ENCODE results near the gene LNPK.
"Not testable (repeated sequence)": the region's sequence is repeated elsewhere in the genome, so short reads cannot be mapped to it uniquely, and the experiment has no call there.

Gene LNPK

DNA sequence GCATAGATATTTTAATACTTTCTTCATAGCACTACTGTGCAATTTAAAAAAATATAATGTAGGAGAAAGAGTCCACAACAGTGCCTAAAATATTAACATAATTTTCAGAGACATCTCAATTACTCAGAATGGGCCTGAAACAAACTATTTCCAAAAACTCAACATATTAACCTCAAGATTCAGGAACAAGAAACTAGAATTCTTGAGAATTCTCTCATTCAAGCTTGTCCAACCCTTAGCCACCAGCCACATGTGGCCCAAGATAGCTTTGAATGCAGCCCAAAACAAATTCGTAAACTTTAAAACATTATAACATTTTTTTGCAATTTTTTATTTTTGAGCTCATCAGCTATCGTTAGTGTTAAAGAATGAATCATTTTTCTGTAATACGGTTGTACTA lies 35.2 kb downstream of the LNPK start:
- DNase-seq (ENCODE audit: low read depth): no peak

DNA sequence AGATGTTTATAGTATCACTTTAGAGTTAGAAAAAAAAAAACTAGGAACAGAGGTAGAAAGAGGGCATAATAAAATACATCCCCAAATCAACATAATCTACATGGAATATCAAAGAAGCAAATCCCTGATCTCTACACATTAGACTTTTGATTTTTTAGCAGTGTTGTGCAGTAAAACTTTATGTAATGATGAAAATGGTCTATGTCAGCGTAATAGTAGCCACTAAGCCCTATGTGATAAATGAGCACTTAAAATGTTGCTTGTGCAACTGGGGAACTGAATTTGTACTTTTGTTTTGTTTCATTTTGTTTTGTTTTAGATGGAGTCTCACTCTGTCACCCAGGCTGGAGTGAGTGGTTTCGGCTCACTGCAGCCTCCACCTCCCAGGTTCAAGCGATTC lies 36.3 kb downstream of the LNPK start:
- DNase-seq (ENCODE audit: low read depth): no peak

DNA sequence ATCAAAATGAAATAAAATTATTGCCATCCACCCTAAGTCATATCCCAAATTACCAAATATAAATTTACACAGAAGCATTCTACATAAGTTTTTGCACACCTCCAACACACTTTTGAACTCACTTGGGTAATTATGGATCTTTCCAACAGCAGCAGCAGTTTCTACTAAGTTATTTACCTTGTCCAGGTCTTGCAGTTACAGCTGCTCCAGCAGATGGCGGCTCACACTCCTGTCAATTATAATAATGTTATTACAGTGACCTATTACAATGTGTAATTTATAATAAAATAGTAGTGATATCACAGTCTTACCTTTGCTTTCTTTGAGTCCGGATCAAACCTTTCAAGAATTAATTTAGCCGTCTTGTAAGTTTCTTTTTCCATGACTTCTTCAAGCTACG lies 37.9 kb downstream of the LNPK start:
- no peak for DNase-seq (ENCODE audit: low read depth)

DNA sequence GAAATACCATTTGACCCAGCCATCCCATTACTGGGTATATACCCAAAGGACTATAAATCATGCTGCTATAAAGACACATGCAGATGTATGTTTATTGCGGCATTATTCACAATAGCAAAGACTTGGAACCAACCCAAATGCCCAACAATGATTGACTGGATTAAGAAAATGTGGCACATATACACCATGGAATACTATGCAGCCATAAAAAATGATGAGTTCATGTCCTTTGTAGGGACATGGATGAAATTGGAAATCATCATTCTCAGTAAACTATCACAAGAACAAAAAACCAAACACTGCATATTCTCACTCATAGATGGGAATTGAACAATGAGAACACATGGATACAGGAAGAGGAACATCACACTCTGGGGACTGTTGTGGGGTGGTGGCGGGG lies 38.9 kb downstream of the LNPK start:
- DNase-seq (ENCODE audit: low read depth): not testable (repeated sequence)

DNA sequence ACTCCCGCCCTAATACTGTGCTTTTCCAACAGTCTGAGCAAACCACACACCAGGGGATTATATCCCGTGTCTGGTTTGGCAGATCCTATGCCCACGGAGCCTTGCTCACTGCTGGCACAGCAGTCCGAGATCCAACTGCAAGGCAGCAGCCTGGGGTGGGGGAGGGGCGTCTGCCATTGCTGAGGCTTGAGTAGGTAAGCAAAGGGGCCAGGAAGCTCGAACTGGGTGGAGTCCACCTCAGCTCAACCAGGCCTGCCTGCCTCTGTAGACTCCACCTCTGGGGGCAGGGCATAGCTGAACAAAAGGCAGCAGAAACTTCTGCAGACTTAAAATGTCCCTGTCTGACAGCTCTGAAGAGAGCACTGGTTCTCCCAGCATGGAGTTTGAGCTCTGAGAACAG lies 44.2 kb downstream of the LNPK start:
- DNase-seq (ENCODE audit: low read depth): no peak

DNA sequence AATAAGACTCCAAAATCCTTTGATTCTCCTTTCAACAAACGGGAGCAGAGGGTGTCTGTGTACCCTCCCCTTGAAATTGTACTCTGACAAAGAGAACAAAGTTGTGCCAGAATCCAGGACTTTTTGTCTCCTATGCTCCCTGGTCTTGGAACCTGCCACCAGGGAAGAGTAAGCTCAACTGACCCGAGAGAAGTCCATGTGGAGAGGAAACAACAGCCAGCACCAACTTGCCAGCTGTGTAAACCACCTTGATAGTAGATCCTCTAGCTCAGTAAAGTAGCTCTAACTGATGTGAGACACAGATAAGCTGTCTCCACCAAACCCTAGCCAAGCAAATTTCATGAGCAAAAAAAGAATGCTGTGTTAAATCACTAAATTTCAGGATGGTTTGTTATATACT lies 46.9 kb downstream of the LNPK start:
- no peak for DNase-seq (ENCODE audit: low read depth)

DNA sequence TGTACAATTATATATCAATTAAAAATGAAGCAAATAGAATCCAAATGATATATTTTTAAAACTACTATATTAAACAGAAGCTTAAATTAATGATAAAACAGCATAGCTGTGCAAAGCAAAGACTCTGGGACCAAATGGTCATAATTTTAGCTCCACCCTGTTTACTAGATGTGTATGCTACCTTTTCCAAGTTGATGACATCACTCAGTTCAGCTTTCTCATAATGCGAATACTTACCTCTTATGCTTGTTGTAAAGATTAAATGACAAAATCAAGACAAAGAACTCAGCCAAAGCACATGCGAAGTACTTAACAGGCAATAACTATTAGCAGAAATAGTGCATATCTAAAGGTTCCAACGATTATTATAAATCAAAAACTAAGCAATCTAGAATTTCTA lies 51.6 kb downstream of the LNPK start:
- no peak for DNase-seq (ENCODE audit: low read depth)

DNA sequence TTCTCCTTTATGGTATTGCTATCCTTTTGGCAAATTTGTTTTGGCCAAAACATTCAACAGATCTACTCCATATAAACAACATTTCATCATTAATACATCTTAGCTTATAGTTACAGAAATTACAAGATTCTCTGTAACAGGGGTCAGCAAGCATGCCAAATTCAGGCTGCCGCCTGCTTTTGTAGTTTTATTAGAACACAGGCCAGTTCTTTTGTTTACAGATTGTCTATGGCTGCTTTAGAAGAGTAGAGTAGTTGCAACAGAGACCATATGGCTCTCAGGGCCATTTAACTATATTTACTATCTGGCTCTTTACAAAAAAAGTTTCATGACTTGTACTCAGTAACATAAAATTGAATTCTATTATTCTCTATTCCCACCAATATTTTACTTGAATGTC lies 53.9 kb downstream of the LNPK start:
- DNase-seq (ENCODE audit: low read depth): no peak

DNA sequence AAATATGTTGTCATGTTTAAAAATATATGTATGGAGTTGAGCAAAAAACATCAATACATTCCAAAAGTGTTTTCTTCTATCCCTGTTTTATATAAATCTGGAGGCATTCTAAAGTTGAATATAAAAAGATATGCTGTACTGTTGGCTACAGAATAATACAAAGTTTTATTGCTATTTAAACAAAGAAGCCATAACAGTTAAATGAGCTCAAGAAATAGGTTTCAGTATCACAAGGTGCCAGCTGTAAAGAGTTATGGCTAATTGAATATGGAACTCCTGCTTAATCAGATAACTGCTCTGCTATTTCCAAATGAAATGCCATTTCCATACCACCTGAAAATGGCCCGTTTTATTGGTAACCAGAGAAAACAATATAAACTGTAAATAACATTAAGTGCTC lies 55.0 kb downstream of the LNPK start:
- DNase-seq (ENCODE audit: low read depth): no peak

DNA sequence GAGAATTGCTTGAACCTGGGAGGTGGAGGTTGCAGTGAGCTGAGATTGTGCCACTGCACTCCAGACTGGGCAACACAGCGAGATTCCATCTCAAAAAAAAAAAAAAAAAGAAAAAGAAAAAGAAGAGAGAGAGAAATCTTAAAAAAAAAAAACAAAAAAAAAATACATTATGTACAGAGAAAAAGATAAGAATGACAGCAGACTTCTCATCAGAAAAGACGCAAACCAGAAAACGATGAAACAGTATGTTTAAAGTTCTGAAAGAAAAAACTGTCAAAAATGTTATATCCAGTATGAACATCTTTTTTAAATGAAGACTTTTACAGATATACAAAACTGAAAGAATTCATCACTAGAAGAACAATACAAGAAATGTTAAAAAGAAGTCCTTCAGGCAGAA lies 60.4 kb downstream of the LNPK start:
- DNase-seq (ENCODE audit: low read depth): no peak

DNA sequence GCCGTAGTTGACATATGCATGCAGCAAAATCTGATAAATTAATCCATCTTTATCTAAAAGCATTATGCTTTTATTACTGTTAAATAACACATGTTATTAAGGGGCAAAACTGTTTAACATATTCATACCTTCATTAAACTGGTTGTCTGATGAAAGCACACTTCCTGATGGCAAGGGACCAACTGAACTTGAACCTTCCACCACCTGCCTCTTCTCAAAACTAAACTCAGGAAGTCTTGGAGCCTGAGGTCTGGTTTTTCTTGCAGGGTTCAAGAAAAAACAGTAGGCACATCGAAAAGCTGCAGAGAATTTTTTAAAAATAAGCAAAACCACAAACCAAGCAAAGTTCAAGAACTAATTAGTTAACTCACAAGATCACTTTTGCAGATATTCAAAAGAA lies 64.9 kb downstream of the LNPK start:
- DNase-seq (ENCODE audit: low read depth): no peak

DNA sequence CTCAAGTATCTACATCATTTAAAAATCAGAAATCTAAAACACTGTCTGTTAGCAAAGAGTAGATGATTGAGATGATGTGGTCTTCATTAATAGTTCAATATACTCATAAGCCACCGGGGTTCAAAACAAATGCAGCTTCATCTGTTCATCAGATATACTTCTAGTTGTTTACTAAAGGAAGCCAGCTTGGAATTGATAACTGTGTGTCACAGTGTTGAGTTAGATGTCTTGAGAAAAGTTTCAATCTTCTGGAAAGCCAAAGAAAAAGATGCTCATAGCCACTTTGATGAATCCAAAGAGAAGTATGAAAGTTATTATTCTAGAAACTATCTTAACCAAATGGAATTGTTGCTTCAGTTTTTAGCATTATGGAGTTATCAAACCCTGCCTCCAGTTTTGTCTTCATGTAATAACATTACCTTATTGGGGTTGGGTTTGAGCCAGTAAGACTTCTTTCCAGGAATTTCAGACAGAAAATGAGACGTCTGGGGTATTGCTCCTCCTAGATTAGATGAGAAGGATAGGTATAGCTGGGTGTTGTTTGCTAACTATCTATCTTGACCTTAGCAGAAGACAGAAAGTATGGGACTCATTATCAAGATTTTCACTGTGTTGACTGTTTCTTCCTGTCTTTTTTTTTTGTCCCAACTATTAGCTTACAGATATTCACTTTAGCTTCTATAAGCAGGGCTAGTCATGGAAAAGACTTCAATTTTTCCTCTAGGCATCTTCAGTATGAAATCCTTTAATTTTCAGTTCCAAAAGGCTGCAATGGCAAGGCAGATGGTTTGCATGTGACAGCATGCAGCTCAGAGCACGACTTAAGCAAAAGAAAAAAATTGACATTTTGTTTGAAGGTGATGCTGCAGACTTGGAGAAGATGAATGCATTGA lies 66.5 kb downstream of the LNPK start:
- no peak for DNase-seq (ENCODE audit: low read depth)

DNA sequence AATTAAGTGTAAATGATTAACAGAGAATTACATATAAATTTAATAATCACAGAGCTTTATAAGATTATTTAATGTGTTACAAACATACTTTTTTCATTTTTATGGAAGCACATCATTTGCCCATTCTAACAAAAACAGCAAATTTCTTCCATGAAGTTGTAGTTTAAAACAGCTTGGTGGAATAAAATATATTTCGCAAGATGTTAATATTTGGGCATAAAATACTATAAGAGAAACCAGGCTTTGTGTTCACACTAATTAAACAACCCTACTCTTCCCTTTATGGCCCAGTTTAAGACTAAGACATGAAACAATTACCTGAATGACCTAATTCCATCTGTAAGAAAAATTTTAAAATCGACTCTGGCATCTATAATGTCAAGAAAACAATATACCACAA lies 69.4 kb downstream of the LNPK start:
- no peak for DNase-seq (ENCODE audit: low read depth)

DNA sequence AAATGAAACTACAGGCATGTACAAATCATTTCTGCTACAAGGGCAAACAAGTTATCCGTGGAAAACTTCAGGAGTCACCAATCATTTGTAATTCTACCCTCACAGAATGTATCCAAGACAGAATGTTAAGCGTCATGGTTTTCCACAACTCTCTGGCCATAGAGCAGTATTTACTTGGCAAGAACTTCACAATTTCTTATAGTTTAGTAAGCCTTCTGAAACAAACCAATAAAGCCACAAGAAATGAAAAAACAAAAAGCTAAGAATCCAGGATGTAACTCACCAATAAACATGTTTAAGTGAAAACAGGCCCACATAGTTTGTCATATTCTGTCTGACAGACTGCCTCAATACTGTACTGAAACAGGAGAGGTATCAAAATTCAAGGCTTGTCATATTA lies 70.3 kb downstream of the LNPK start:
- no peak for DNase-seq (ENCODE audit: low read depth)

DNA sequence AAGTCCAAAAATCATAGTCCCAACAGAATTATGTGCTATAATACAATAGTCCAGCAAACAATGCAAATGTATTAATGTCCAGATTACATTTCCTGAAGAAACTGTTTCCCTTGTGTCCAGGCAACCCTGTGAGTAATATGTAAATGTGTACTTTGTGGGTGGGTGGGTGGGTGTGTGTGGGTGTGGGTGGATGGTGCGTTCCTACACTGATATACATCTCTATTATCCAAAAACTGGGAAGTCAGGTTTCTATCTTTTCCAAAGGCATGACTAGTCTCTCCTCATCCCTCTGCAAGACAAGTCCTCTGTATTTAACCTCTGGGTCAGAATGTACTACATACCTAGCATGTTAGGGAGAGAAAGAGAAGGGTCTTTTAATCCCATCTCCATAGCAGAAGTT lies 71.6 kb downstream of the LNPK start:
- no peak for DNase-seq (ENCODE audit: low read depth)

DNA sequence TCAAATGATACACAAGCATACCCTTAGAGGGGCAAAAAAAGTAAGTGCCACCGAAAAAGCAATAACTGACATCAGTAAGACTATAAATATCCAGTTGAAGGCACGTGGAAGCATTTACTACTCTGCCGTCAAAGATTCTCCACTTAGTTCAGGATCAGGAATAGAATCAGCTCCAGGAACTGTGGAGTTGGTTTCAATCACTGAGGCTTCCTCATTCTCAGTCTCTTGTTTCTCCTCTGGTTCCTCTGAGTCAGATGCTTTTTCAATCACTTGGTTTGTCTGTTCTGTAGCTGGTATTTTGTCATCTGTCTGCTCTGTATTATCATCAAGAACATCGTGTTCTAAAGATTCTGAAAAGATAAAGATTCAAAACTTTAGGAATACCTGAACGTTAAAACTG lies 72.2 kb downstream of the LNPK start:
- no peak for DNase-seq (ENCODE audit: low read depth)

DNA sequence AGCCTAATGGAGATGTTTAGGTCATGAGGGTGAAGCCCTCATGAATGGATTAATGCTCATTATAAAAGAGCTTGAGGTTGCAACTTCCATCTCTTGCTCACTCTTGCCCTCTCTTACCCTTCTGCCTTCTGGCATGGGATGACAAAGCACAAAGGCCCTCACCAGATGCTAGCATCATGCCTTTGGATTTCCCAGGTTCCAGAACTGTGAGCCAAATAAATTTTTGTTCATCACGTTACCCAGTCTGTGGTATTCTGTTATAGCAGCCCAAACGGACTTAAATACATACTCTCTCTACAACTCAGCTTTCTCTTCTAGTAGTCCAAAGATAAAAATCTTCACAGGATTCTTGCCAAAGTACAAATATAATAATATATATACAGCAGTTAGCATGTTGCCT lies 75.8 kb downstream of the LNPK start:
- no peak for DNase-seq (ENCODE audit: low read depth)

DNA sequence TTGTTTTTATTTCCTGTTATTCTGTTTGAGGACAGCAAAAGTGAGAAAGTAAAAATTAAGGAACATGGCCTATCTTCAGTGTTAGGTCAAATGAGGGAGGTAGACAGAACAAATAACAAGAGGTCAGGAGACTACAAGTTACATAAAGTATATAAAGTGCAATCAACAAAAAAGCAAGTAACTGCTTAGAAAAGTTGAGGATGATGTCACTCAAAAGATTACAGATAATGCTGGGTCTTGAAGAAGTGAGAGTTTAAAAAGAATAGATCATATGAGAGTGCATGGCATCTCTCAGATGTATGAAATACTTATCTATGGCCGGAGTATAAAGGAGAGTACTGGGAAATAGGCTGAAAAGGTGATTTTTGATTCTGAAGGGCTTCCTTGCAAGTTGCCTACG lies 79.9 kb downstream of the LNPK start:
- DNase-seq (ENCODE audit: low read depth): no peak

DNA sequence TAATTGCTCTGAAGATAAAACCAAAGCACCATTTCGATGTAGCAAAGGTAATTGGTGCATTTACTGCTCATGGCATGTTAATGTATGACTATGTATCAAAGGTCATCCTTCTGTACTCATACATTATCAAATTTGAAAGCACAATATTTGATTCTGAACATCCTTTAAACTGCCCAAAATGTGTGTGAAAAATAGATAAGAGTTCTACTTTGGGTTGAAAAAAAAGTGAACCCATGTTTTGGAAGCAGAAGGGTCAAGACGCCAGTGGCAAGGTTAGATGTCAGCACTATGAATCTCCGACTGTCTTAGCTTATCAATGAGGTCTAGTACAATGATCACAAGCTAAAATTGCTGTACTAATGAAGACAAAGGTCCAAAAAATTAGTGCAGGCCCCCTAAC lies 83.1 kb downstream of the LNPK start:
- no peak for DNase-seq (ENCODE audit: low read depth)

DNA sequence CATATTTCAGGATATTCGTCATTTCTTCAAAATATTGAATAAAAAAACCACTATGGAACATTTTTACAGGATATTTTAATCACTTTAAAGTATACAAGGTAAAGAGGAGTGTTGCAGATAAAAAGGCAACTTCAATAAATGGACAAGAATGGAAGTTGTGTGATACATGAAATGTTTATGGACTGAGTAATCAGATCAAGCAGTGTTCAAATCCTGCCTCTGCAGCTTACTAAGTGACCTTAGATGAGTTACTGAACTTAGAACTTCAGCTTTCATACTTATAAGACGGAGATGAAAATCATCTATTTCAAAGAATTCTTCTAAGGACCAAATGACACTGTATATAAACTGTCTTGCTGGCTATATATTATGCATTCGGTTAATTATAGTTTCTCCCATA lies 87.2 kb downstream of the LNPK start:
- no peak for DNase-seq (ENCODE audit: low read depth)

DNA sequence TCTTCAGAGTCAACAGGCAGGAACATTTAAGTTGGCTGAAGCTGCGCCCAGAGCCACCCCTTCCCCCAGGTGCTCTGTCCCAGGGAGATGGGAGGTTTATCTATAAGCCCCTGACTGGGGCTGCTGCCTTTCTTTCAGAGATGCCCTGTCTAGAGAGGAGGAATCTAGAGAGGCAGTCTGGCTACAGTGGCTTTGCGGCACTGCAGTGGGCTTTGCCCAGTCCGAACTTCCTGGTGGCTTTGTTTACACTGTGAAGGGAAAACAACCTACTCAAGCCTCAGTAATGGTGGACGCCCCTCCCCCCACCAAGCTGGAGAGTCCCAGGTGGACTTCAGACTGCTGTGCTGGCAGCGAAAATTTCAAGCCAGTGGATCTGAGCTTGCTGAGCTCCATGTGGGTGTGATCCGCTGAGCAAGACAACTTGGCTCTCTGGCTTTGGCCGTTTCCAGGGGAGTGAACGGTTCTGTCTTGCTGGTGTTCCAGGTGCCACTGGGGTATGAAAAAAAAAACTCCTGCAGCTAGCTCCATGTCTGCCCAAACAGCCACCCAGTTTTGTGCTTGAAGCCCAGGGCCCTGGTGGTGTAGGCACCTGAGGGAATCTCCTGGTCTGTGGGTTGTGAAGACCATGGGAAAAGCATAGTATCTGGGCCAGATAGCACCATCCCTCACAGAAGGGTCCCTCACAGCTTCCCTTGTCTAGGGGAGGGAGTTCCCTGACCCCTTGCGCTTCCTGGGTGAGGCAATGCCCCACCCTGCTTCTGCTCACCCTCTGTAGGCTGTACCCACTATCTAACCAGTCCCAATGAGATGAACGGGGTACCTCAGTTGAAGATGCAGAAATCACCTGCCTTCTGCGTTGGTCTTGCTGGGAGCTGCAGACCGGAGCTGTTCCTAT lies 88.0 kb downstream of the LNPK start:
- DNase-seq (ENCODE audit: low read depth): not testable (repeated sequence)

DNA sequence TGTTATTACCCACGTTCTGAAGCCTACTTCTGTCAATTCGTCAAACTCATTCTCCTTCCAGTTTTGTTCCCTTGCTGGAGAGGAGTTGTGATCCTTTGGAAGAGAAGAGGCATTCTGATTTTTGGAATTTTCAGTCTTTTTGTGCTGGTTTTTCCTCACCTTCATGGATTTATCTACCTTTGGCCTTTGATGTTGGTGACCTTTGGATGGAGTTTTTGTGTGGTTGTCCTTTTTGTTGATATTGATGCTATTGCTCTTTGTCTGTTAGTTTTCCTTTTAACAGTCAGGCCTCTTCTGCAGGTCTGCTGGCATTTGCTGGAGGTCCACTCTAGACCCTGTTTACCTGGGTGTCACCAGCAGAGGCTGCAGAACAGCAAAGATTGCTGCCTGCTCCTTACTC lies 88.8 kb downstream of the LNPK start:
- DNase-seq (ENCODE audit: low read depth): not testable (repeated sequence)

DNA sequence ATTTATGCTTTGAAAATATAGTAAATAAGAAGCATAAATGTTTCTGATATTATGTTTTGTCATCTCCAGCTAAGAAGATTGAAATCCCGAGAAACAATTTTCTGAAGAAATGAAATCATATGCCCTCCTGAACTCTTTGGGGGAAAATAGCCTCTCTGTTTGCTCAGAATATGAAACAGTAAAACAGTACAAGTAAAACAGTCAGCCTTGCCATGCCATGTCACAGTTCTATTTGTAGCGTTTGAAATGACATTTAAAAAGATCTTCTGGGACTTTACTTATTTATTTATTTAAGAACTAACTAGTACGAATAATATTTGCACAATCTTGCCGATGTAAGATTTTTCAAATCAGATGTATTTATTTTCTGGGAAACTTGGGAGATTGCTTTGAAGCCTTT lies 98.0 kb downstream of the LNPK start:
- DNase-seq (ENCODE audit: low read depth): no peak
